Measurements from ENCODE around the gene FTO. TPM values are rescaled to one million over a fixed set of nuclear protein-coding genes. Genes with fewer than 3 reads are reported as not detected.

The FTO gene
- polyA plus RNA-seq, 3 donors: 16.8 to 51.0 (median 37.7) TPM

DNA sequence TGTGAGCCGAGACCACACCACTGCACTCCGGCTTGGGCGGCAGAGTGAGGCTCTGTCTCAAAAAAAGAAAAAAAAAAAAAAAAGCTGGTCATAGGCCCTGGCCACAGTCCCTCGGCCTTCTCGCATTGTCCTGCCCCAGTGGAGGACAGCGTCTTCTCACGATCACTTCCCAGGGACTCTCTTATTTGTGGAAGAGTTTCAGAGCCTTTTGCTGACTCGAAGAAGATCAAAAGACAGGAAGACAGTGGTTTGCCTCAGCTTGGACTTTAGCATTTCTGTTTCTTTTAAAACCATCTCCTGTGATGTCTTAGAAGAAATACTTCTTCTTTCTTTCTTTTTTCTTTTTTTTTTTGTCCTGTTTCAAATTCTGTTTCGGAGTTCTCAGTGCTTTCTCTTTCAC is 210.0 kb downstream of the FTO start:
- H4K20me1 ChIP-seq (ENCODE audit: insufficient read depth, low read length): no peaks in the 10 kb centered on the region
- H3K4me2 ChIP-seq (replicated peaks; ENCODE audit: extremely low read depth, low read length, poor library complexity, severe bottlenecking): no peak overlapping the region
- 80% methylated on average over 7 of the region's 9 CpGs for WGBS (ENCODE audit: insufficient coverage)
- no peak for DNase-seq
- Mint-ChIP-seq H3K4me1 (peaks cover 19% of the 10 kb centered on the region), H3K36me3 (peaks cover 1 to 2% of the 10 kb centered on the region in 2 donors), H3K4me3 (no peak overlapping the region), H3K9me3 (no peaks in the 10 kb centered on the region), H3K27ac (no peak overlapping the region), H3K27me3 (ENCODE audit: low read depth in 3 of 3) (no peaks in the 10 kb centered on the region)
- H3K36me3 ChIP-seq (replicated peaks in 1 of 2; ENCODE audit: control insufficient read depth in 1 of 2, insufficient read depth in 2 of 2, low read length in 2 of 2): no peaks in the 10 kb centered on the region
- H3K4me3 ChIP-seq (replicated peaks in 1 of 3; ENCODE audit: low read depth in 2 of 3, low read length in 3 of 3): no peak overlapping the region
- H3K4me1 ChIP-seq (ENCODE audit: control insufficient read depth in 1 of 2, insufficient read depth in 2 of 2, low read length in 2 of 2): peaks cover 4 to 9% of the 10 kb centered on the region in 2 donors
- no peaks in the 10 kb centered on the region for H3K9me3 ChIP-seq (replicated peaks in 1 of 2; ENCODE audit: control insufficient read depth in 1 of 2, insufficient read depth in 1 of 2, low read length in 2 of 2)
- no peak overlapping the region for H3K9ac ChIP-seq (ENCODE audit: insufficient read depth, low read length, poor library complexity, severe bottlenecking)
- intact Hi-C loops (cut with micrococcal nuclease): no loop called here
- no peaks in the 10 kb centered on the region for H3K27me3 ChIP-seq (ENCODE audit: control insufficient read depth in 2 of 2, insufficient read depth in 2 of 2, low read length in 2 of 2)
- H2AFZ ChIP-seq (ENCODE audit: insufficient read depth, low read depth, low read length, poor library complexity, severe bottlenecking): no peak overlapping the region
- TF ChIP-seq, protein P1, sequence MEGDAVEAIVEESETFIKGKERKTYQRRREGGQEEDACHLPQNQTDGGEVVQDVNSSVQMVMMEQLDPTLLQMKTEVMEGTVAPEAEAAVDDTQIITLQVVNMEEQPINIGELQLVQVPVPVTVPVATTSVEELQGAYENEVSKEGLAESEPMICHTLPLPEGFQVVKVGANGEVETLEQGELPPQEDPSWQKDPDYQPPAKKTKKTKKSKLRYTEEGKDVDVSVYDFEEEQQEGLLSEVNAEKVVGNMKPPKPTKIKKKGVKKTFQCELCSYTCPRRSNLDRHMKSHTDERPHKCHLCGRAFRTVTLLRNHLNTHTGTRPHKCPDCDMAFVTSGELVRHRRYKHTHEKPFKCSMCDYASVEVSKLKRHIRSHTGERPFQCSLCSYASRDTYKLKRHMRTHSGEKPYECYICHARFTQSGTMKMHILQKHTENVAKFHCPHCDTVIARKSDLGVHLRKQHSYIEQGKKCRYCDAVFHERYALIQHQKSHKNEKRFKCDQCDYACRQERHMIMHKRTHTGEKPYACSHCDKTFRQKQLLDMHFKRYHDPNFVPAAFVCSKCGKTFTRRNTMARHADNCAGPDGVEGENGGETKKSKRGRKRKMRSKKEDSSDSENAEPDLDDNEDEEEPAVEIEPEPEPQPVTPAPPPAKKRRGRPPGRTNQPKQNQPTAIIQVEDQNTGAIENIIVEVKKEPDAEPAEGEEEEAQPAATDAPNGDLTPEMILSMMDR (IDR thresholded peaks at IDR 0.05): no peak
- no peaks in the 10 kb centered on the region for H3K79me2 ChIP-seq (ENCODE audit: insufficient read depth, low read length)
- no peak overlapping the region for H3K27ac ChIP-seq (ENCODE audit: low read depth in 1 of 2, low read length in 2 of 2)

DNA sequence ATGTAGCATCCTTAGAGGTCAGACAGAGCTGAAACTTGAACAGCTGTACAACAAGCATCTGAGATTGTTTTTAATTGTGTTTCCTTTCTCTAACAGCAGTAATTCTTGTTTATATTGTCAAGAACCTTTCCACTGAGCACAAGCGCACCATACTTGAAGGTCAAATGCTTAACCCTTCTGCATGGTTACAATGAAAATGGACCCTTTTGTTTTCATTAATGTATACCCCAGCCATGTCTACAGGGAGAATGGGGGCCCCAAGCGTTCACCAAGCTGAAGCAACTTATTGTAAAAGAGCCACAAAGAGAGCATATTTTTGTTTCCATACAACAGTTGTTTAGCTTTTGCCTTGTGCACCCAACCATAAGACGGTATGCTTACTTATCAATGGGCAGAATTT is 210.8 kb downstream of the FTO start:
- Histone ChIP-seq H2AFZ (ENCODE audit: insufficient read depth, low read depth, low read length, poor library complexity, severe bottlenecking) (no peak overlapping the region), H3K4me2 (replicated peaks; ENCODE audit: extremely low read depth, low read length, poor library complexity, severe bottlenecking) (no peak overlapping the region), H3K4me3 (replicated peaks in 1 of 3; ENCODE audit: low read depth in 2 of 3, low read length in 3 of 3) (no peak overlapping the region), H4K20me1 (ENCODE audit: insufficient read depth, low read length) (no peaks in the 10 kb centered on the region), H3K79me2 (ENCODE audit: insufficient read depth, low read length) (no peaks in the 10 kb centered on the region), H3K9me3 (replicated peaks in 1 of 2; ENCODE audit: control insufficient read depth in 1 of 2, insufficient read depth in 1 of 2, low read length in 2 of 2) (no peaks in the 10 kb centered on the region), H3K9ac (ENCODE audit: insufficient read depth, low read length, poor library complexity, severe bottlenecking) (no peak overlapping the region), H3K27me3 (ENCODE audit: control insufficient read depth in 2 of 2, insufficient read depth in 2 of 2, low read length in 2 of 2) (no peaks in the 10 kb centered on the region), H3K27ac (ENCODE audit: low read depth in 1 of 2, low read length in 2 of 2) (no peak overlapping the region), H3K36me3 (replicated peaks in 1 of 2; ENCODE audit: control insufficient read depth in 1 of 2, insufficient read depth in 2 of 2, low read length in 2 of 2) (no peaks in the 10 kb centered on the region), H3K4me1 (ENCODE audit: control insufficient read depth in 1 of 2, insufficient read depth in 2 of 2, low read length in 2 of 2) (peaks cover 4 to 9% of the 10 kb centered on the region in 2 donors)
- TF ChIP-seq, protein P1 (IDR thresholded peaks at IDR 0.05): no peak
- peaks cover 19% of the 10 kb centered on the region for H3K4me1 Mint-ChIP-seq
- intact Hi-C loops (cut with micrococcal nuclease): no loop called here
- WGBS (ENCODE audit: insufficient coverage): 100% methylated on average over 1 of the region's 3 CpGs
- H3K27ac Mint-ChIP-seq: no peak overlapping the region
- H3K27me3 Mint-ChIP-seq (ENCODE audit: low read depth in 3 of 3): no peaks in the 10 kb centered on the region
- DNase-seq: no peak
- H3K36me3 Mint-ChIP-seq: peaks cover 1 to 2% of the 10 kb centered on the region in 2 donors
- H3K9me3 Mint-ChIP-seq: no peaks in the 10 kb centered on the region
- no peak overlapping the region for H3K4me3 Mint-ChIP-seq

All from CD14-positive monocyte (primary cell).